Right cardiac atrium (tissue), 5 donors: ENCODE measurements around the gene PFKFB4. TPM values are rescaled to one million over a fixed set of nuclear protein-coding genes. Genes with fewer than 3 reads are reported as not detected.
A peak's percentile ranks its signal among the peaks of the same experiment; 100 is the strongest.
"Not testable (repeated sequence)": the region's sequence is repeated elsewhere in the genome, so short reads cannot be mapped to it uniquely, and the experiment has no call there.

Experiments used
- ATAC-seq, 2 donors: fragments of 200-7000 bp; cut with Tn5 transposase; one replicate each; pipeline versions ENCODE4 v1.8.0 to v1.9.1; 2020; ENCODE audit warnings: moderate library complexity in 2 of 2, mild to moderate bottlenecking in 1 of 2
- DNase-seq, 3 donors: peaks; one replicate each; pipeline ENCODE4 v3.0.0-alpha.2; 2020
- H3K27ac ChIP-seq: one replicate; pipeline ENCODE4 v1.5.1; 2013; ENCODE audit warnings: mild to moderate bottlenecking, low read length, control low read depth, moderate library complexity
- H3K27me3 ChIP-seq: one replicate; pipeline ENCODE4 v1.6.1; 2013; ENCODE audit not compliant: control insufficient read depth, insufficient read depth
- H3K4me1 ChIP-seq: one replicate; pipeline ENCODE4 v1.6.1; 2013; ENCODE audit warnings: low read length; ENCODE audit not compliant: control insufficient read depth, insufficient read depth
- H3K4me3 ChIP-seq: one replicate; pipeline ENCODE4 v1.5.1; 2013; ENCODE audit warnings: low read length, control low read depth
- H3K9me3 ChIP-seq: one replicate; pipeline ENCODE4 v1.6.1; 2013; ENCODE audit warnings: low read length; ENCODE audit not compliant: control insufficient read depth
- WGBS: extraction: QIAGEN DNeasy Blood & Tissue Kit; methylation state at CpG from one replicate; pipeline ENCODE4 v1.1.7; 2013; 5-methylcytosine and 5-hydroxymethylcytosine counted together
- intact Hi-C, 4 donors: fragments of 100-400 bp; cut with DNase I; formaldehyde crosslinking; loops; one replicate each; pipeline versions ENCODE4 v1.11.0 to v1.14.0; 2022 to 2023
- polyA plus RNA-seq: library from polyadenylated mRNA; stranded (reverse); fragments of 200-250 nt; gene quantifications from one replicate; pipeline ENCODE4 v1.2.3, GENCODE V29; 2013
- total RNA-seq, 4 donors: library from RNA; stranded (reverse); fragmentation: NEBNext Ultra II Directional; extraction: Animal tissue kit (Norgen Biotek cat#: 25700); gene quantifications; one replicate each; pipeline ENCODE4 v1.2.1, GENCODE V29; 2021
- donor health status: healthy with polysubstance abuse.
- donor health status: DM: no; HTN: yes; CAD: no.
- donor health status: DM: no; HTN: no; CAD: no.
- donor health status: DM: no; HTN: yes; CAD: no; lungs with severe emphysema.
- donor health status: DM: yes; HTN: yes; CAD: no.

Gene PFKFB4
- total and polyA plus RNA-seq, 5 donors: 0.75 to 2.7 (median 2.0) TPM

GRCh38 chr3:48504051-48504946 is 52.3 kb downstream of the PFKFB4 start, which contains the start of gene SHISA5:
Gene SHISA5, minus strand, starts transcription at chr3:48504174. Its CDS starts 80 bp downstream, at chr3:48504094.
- H3K4me1 ChIP-seq: peaks cover 6% of the 10 kb centered on the region
- under 1% methylated on average over 65 of the region's 66 CpGs for WGBS
- ATAC-seq (peak; percentile 93), DNase-seq (peak; percentile 90 to 96 (median 95))
- H3K9me3 ChIP-seq: no peaks in the 10 kb centered on the region
- peak within 1 kb of the TSS; percentile 72 for H3K27ac ChIP-seq
- no peaks in the 10 kb centered on the region for H3K27me3 ChIP-seq
- intact Hi-C loops: loop anchor here in 2 of 4 donors (5.0 kb wide), 1 partner anchor 37 kb away; a partner anchor contains a TSS
- peak within 1 kb of the TSS; percentile 51 for H3K4me3 ChIP-seq

DNA sequence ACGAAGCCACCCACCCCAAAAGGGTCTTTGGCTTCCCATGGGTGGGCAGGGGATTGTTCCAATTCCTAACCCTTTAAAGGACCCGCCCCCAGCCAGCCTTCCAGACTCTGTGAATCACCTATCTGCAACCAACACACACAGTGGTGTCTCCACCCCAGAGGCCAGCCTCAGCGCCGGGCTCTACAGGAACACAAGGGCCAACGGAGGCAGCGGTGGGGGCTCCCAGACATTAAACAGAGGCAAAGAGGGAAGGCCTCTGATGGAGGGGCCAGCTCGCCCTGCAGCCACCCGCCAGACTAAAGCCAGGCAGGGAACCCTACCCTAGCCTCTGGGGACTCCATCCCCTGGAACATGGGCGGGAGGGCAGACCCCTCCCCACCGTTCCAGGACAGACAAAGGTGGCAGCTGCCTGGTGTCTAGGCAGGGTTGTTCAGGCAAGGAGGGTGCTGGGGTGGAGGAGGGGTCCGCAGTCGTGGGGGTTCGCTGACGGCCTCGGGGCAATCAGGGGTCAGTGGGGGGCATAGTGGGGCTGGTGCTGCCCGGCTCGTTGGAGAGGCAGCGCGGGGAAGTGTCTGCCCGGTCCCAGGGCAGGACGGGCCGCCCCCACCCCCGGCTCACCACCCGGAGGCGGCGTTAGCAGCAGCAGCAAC is 53.1 kb downstream of the PFKFB4 start:
- peak; percentile 52 to 74 for ATAC-seq
- Histone ChIP-seq H3K27ac (peak overlapping the region; percentile 72), H3K4me1 (peaks cover 6% of the 10 kb centered on the region), H3K9me3 (no peaks in the 10 kb centered on the region), H3K27me3 (no peaks in the 10 kb centered on the region), H3K4me3 (peak overlapping the region; percentile 51)
- intact Hi-C loops: loop anchor here in 2 of 4 donors (5.0 kb wide), 1 partner anchor 36 kb away; a partner anchor contains a TSS
- DNase-seq: peak; percentile 78 to 84 (median 82)
- whole genome bisulfite sequencing: 10% methylated on average over 26 of the region's 26 CpGs

DNA sequence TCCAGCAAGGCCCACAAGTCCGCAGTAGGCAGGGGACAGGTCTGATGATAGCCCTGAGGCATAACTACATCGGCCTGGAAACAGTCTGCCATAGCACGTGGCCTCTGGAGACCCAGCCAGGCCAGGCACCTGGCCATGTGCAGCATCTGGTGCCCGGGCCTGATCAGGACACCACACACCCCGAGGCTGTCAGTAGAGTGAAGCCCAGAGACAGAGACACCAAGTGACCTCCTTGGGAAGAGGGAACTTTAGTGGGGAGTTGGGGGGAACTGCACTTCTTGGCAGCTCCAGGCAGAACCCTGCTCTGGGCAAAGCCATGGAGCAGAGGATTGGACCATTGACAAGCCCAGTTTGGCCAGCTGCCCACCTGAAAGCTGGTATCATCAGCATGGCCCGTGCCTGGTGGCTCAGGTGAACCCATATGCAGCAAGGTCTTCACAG is 53.9 kb downstream of the PFKFB4 start:
- peak overlapping the region; percentile 72 for H3K27ac ChIP-seq
- H3K4me1 ChIP-seq: peaks cover 6% of the 10 kb centered on the region
- 40% methylated on average over 6 of the region's 6 CpGs for WGBS
- no peaks in the 10 kb centered on the region for H3K27me3 ChIP-seq
- H3K4me3 ChIP-seq: peak overlapping the region; percentile 51
- ATAC-seq (no peak), DNase-seq (peak; percentile 50 to 76 (median 76))
- intact Hi-C loops: loop anchor here in 2 of 4 donors (5.0 kb wide), 1 partner anchor 35 kb away; a partner anchor contains a TSS
- no peaks in the 10 kb centered on the region for H3K9me3 ChIP-seq

- ATAC-seq (no peak), DNase-seq (no peak)
- no peak overlapping the region for H3K27ac ChIP-seq
- WGBS: 84% methylated on average over 5 of the region's 5 CpGs
- H3K9me3 ChIP-seq: no peaks in the 10 kb centered on the region
- no peak overlapping the region for H3K4me3 ChIP-seq
- peaks cover 6% of the 10 kb centered on the region for H3K4me1 ChIP-seq
- intact Hi-C loops: loop anchor here in 2 of 4 donors (5.0 kb wide), 1 partner anchor 35 kb away; a partner anchor contains a TSS
- H3K27me3 ChIP-seq: no peaks in the 10 kb centered on the region
These were observed 54.5 kb downstream of the PFKFB4 start for GRCh38 chr3:48502121-48502520.

DNA sequence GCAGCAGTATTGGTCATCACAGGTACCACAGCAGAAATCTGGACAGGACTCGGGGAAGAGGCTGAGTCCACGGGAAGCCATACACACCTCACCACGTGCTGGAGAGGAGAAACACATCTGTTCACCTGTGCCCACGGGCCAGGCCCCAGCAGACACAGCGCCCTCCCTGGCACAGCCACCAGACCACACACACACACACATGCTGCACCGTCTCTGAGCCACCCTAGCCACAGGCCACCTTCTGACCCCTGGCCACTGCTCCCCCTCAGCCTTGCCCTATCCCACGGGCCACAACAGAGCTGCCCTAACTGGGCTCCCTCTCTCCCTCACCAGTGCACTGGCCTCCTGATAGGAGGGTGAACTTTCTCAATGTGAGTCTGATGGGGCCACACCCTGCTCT is 55.4 kb downstream of the PFKFB4 start:
- DNase-seq: no peak
- intact Hi-C loops: loop anchor here in 2 of 4 donors (5.0 kb wide), 1 partner anchor 34 kb away; a partner anchor contains a TSS
- H3K4me3 ChIP-seq: no peak overlapping the region
- H3K9me3 ChIP-seq: no peaks in the 10 kb centered on the region
- 90% methylated on average over 7 of the region's 7 CpGs for WGBS
- peaks cover 6% of the 10 kb centered on the region for H3K4me1 ChIP-seq
- no peak for ATAC-seq
- H3K27me3 ChIP-seq: no peaks in the 10 kb centered on the region
- no peak overlapping the region for H3K27ac ChIP-seq

- peaks cover 6% of the 10 kb centered on the region for H3K4me1 ChIP-seq
These were observed 55.9 kb downstream of the PFKFB4 start for GRCh38 chr3:48500656-48501055.

GRCh38 chr3:48493203-48493501 is 63.5 kb downstream of the PFKFB4 start:
- 91% methylated on average over 3 of the region's 3 CpGs for WGBS
- no peak overlapping the region for H3K4me3 ChIP-seq
- ATAC-seq: no peak
- H3K9me3 ChIP-seq: no peaks in the 10 kb centered on the region
- no peak for DNase-seq
- intact Hi-C loops: no loop called here
- H3K4me1 ChIP-seq: no peaks in the 10 kb centered on the region
- no peak overlapping the region for H3K27ac ChIP-seq
- H3K27me3 ChIP-seq: no peaks in the 10 kb centered on the region

More at GRCh38 chr3:48500656-48501055, 55.9 kb downstream of the PFKFB4 start:
- DNase-seq (no peak), ATAC-seq (no peak)
- intact Hi-C loops: loop anchor here in 2 of 4 donors (5.0 kb wide), 1 partner anchor 33 kb away; a partner anchor contains a TSS
- no peaks in the 10 kb centered on the region for H3K9me3 ChIP-seq
- H3K4me3 ChIP-seq: no peak overlapping the region
- WGBS: 95% methylated on average over 5 of the region's 5 CpGs
- no peaks in the 10 kb centered on the region for H3K27me3 ChIP-seq
- no peak overlapping the region for H3K27ac ChIP-seq

DNA sequence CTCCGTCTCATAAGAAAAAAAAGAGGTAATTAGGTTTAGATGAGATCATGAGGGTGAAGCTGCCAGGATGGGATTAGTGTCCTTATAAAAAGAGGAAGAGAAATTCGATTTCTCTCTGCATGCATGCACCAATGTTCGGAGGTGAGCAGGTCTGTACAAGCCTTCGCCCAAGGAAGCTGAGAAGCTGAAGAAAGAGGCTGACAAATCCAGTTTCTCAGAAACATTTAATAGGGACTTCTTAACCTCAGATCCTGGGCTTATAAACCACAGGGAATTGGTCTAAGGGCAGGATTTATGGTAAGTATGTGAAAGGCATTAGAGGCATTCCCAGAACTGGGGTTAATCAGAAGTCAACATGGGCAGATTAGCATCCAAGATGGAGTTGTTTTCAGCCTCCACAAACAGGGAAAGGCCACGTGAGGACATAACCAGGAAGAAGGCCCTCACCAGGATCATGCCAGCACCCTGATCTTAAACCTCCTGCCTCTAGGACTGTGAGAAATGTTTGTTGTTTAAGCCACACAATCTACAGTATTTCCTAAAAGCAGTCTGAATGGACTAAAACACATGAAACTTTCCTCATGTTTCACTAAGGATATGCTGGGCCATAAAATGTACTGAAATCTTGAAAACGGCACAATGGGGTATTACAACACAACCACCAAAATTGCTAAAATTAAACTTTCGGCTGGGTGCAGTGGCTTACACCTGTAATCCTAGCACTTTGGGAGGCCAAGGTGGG is 64.0 kb downstream of the PFKFB4 start:
- intact Hi-C loops: no loop called here
- Histone ChIP-seq H3K27ac (no peak overlapping the region), H3K4me1 (no peaks in the 10 kb centered on the region), H3K27me3 (no peaks in the 10 kb centered on the region), H3K9me3 (no peaks in the 10 kb centered on the region), H3K4me3 (no peak overlapping the region)
- DNase-seq (no peak), ATAC-seq (no peak)
- 85% methylated on average over 7 of the region's 7 CpGs for WGBS

GRCh38 chr3:48486952-48487351 is 69.7 kb downstream of the PFKFB4 start:
- intact Hi-C loops: no loop called here
- H3K27ac ChIP-seq: no peak overlapping the region
- ATAC-seq (no peak), DNase-seq (no peak)
- H3K27me3 ChIP-seq: no peaks in the 10 kb centered on the region
- no peaks in the 10 kb centered on the region for H3K9me3 ChIP-seq
- H3K4me3 ChIP-seq: no peak overlapping the region
- no peaks in the 10 kb centered on the region for H3K4me1 ChIP-seq
- 91% methylated on average over 5 of the region's 5 CpGs for WGBS

DNA sequence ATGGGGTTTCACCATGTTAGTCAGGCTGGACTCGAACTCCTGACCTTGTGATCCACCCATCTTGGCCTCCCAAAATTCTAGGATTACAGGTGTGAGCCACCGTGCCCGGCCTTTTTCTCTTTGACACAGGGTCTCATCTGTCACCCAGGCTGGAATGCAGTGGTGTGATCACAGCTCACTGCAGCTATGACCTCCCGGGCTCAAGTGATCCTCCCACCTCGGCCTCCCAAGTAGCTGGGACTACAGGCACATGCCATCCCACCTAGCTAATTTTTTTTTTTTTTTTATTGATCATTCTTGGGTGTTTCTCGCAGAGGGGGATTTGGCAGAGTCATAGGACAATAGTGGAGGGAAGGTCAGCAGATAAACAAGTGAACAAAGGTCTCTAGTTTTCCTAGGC is 73.8 kb downstream of the PFKFB4 start:
- H3K27me3 ChIP-seq, H3K4me3 ChIP-seq, H3K9me3 ChIP-seq, H3K4me1 ChIP-seq, DNase-seq, ATAC-seq, intact Hi-C loops, H3K27ac ChIP-seq: not testable (repeated sequence)
- WGBS: 92% methylated on average over 6 of the region's 6 CpGs
